Lower lobe of right lung (tissue), 2 donors: ENCODE measurements around the gene LARP6. TPM values are rescaled to one million over a fixed set of nuclear protein-coding genes. Genes with fewer than 3 reads are reported as not detected.
A peak's percentile ranks its signal among the peaks of the same experiment; 100 is the strongest.

Source experiments
- ATAC-seq, 2 donors: fragments of 200-7000 bp; cut with Tn5 transposase; one replicate each; pipeline ENCODE4 v1.9.1; 2020 to 2022; ENCODE audit warnings: mild to moderate bottlenecking in 2 of 2, moderate library complexity in 2 of 2
- DNase-seq: peaks from one replicate; pipeline ENCODE4 v3.0.0-alpha.2; 2020
- H3K27ac ChIP-seq: fragments of 200-600 bp; one replicate; pipeline ENCODE4 v1.8.0; 2022
- H3K27me3 ChIP-seq: fragments of 200-600 bp; one replicate; pipeline ENCODE4 v1.8.0; 2022; ENCODE audit warnings: low read depth
- H3K36me3 ChIP-seq: fragments of 200-600 bp; one replicate; pipeline ENCODE4 v1.8.0; 2022; ENCODE audit warnings: mild to moderate bottlenecking
- H3K4me1 ChIP-seq: fragments of 200-600 bp; one replicate; pipeline ENCODE4 v1.8.0; 2022
- H3K4me3 ChIP-seq: fragments of 200-600 bp; one replicate; pipeline ENCODE4 v1.8.0; 2022; ENCODE audit warnings: mild to moderate bottlenecking
- H3K9me3 ChIP-seq: fragments of 200-600 bp; one replicate; pipeline ENCODE4 v1.8.0; 2022
- CTCF ChIP-seq: fragments of 200-600 bp; IDR thresholded peaks from one replicate; pipeline ENCODE4 v1.8.0; 2022; ENCODE audit warnings: antibody characterized with exemption, mild to moderate bottlenecking
- intact Hi-C: fragments of 100-400 bp; cut with DNase I; formaldehyde crosslinking; loops from one replicate; pipeline ENCODE4 v1.11.0; 2022
- total RNA-seq: library from RNA; stranded (reverse); fragmentation: NEBNext Ultra II Directional; extraction: Animal tissue kit (Norgen Biotek cat#: 25700); gene quantifications from one replicate; pipeline ENCODE4 v1.2.1, GENCODE V29; 2021
- donor health status: DM: no; HTN: yes; CAD: no; lungs with severe emphysema.

Gene LARP6
- total RNA-seq, 1 donor from 2014 or later = 7.5 TPM

- no peak for TF ChIP-seq CTCF
- DNase-seq (no peak), ATAC-seq (peak; percentile 95 to 97)
- Histone ChIP-seq H3K27ac (peak overlapping the region; percentile 68), H3K9me3 (no peaks in the 10 kb centered on the region), H3K27me3 (peaks cover 31% of the 10 kb centered on the region), H3K4me1 (peaks cover 25% of the 10 kb centered on the region), H3K4me3 (no peak overlapping the region), H3K36me3 (no peaks in the 10 kb centered on the region)
- intact Hi-C loops = no loop called here
Observed at GRCh38 chr15:70799667-70800450, 54.1 kb downstream of the LARP6 start.

GRCh38 chr15:70797464-70797863 lies 56.5 kb downstream of the LARP6 start:
- H3K36me3 ChIP-seq = no peaks in the 10 kb centered on the region
- H3K9me3 ChIP-seq = no peaks in the 10 kb centered on the region
- no peak for ATAC-seq
- no peak for TF ChIP-seq CTCF
- DNase-seq = no peak
- H3K4me3 ChIP-seq = no peak overlapping the region
- intact Hi-C loops = no loop called here
- peaks cover 25% of the 10 kb centered on the region for H3K4me1 ChIP-seq
- no peak overlapping the region for H3K27ac ChIP-seq
- peaks cover 16% of the 10 kb centered on the region for H3K27me3 ChIP-seq

- no peak for TF ChIP-seq CTCF
- no peak overlapping the region for H3K4me3 ChIP-seq
- ATAC-seq (no peak), DNase-seq (no peak)
- no peaks in the 10 kb centered on the region for H3K36me3 ChIP-seq
- H3K27me3 ChIP-seq = peaks cover 20% of the 10 kb centered on the region
- H3K9me3 ChIP-seq = no peaks in the 10 kb centered on the region
- no peak overlapping the region for H3K27ac ChIP-seq
- peaks cover 25% of the 10 kb centered on the region for H3K4me1 ChIP-seq
- intact Hi-C loops = no loop called here
Observed at GRCh38 chr15:70796516-70797310, 57.2 kb downstream of the LARP6 start.

- intact Hi-C loops = no loop called here
- peak overlapping the region; percentile 44 for H3K27ac ChIP-seq
Observed at GRCh38 chr15:70795311-70795665, 58.7 kb downstream of the LARP6 start.

More at GRCh38 chr15:70795311-70795665, 58.7 kb downstream of the LARP6 start:
- ATAC-seq (no peak), DNase-seq (no peak)
- H3K4me1 ChIP-seq = peaks cover 14% of the 10 kb centered on the region
- no peaks in the 10 kb centered on the region for H3K36me3 ChIP-seq
- no peak overlapping the region for H3K4me3 ChIP-seq
- no peaks in the 10 kb centered on the region for H3K9me3 ChIP-seq
- no peak for TF ChIP-seq CTCF
- peaks cover 31% of the 10 kb centered on the region for H3K27me3 ChIP-seq
